Measurements from ENCODE around the gene CENPC. TPM values are rescaled to one million over a fixed set of nuclear protein-coding genes. Genes with fewer than 3 reads are reported as not detected.

Gene CENPC
- total and polyA plus RNA-seq, 2 experiments from 2014 or later = 21.6 to 24.5 TPM

DNA sequence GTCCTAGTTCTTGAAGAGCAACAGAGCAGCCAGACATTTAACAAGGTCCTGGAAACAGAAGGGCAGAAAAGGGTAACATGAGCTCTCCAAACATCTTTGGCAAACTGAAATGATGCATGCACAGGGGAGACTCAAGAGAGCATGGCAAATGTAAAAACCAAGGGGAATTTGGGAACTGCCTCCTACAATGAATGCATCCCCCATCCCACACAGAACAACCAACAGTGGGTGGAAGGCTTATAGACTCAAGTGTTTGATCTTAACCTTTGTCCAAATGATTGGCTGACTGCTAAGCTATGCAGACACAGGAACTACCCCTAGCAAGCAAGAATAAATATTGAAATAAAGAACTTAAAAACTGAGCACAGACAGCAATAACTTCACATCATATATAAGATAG is 74.4 kb downstream of the CENPC start:
- H3K27ac ChIP-seq (ENCODE audit: low read depth) = no peak overlapping the region
- peaks cover 12% of the 10 kb centered on the region; the same call in 1 of the 3 replicates for H3K36me3 Mint-ChIP-seq (ENCODE audit: low read depth)
- no peak overlapping the region for H3K4me2 ChIP-seq
- peaks cover 10% of the 10 kb centered on the region for H3K4me1 ChIP-seq (ENCODE audit: insufficient read depth)
- ATAC-seq (no peak), DNase-seq (ENCODE audit: low spot score) (no peak)
- H3K9me2 ChIP-seq (ENCODE audit: insufficient read depth) = no peaks in the 10 kb centered on the region
- H3K79me2 ChIP-seq (replicated peaks; ENCODE audit: insufficient read depth) = no peaks in the 10 kb centered on the region
- 0 out of 2 replicates have a peak overlapping the region, but pooled peaks have one; percentile 3 for H3K27ac Mint-ChIP-seq
- no peak overlapping the region for H3K4me3 ChIP-seq
- no peaks in the 10 kb centered on the region for H3F3A ChIP-seq (replicated peaks; ENCODE audit: low read depth)
- no peaks in the 10 kb centered on the region for H3K9me3 Mint-ChIP-seq
- H2AFZ ChIP-seq = no peak overlapping the region
- H3K27me3 Mint-ChIP-seq (ENCODE audit: insufficient read depth, low read depth, poor library complexity) = peaks cover 2% of the 10 kb centered on the region
- H3K4me3 Mint-ChIP-seq = no peak overlapping the region
- peaks cover 17% of the 10 kb centered on the region; the same call in 2 of the 3 replicates for H3K4me1 Mint-ChIP-seq
- TF ChIP-seq EZH2 (IDR thresholded peaks at IDR 0.05; ENCODE audit: low read depth, unreplicated experiment) (no peak), EZH2phosphoT487 (IDR thresholded peaks at IDR 0.05; ENCODE audit: unreplicated experiment) (no peak), STAT1 (IDR thresholded peaks at IDR 0.05; ENCODE audit: unreplicated experiment) (no peak), NANOG (IDR thresholded peaks at IDR 0.05; ENCODE audit: borderline replicate concordance) (no peak), POLR2AphosphoS5 (IDR thresholded peaks at IDR 0.05; ENCODE audit: low read depth) (no peak), ZNF114 (CRISPR knock-in tag; IDR thresholded peaks at IDR 0.05) (no peak), CREB1 (CRISPR knock-in tag; IDR thresholded peaks at IDR 0.05; ENCODE audit: low read depth) (no peak), ZNF331 (CRISPR knock-in tag; IDR thresholded peaks at IDR 0.05; ENCODE audit: low read depth) (no peak), JUNB (IDR thresholded peaks at IDR 0.05; ENCODE audit: unreplicated experiment) (no peak)
- TF ChIP-seq, protein P1, sequence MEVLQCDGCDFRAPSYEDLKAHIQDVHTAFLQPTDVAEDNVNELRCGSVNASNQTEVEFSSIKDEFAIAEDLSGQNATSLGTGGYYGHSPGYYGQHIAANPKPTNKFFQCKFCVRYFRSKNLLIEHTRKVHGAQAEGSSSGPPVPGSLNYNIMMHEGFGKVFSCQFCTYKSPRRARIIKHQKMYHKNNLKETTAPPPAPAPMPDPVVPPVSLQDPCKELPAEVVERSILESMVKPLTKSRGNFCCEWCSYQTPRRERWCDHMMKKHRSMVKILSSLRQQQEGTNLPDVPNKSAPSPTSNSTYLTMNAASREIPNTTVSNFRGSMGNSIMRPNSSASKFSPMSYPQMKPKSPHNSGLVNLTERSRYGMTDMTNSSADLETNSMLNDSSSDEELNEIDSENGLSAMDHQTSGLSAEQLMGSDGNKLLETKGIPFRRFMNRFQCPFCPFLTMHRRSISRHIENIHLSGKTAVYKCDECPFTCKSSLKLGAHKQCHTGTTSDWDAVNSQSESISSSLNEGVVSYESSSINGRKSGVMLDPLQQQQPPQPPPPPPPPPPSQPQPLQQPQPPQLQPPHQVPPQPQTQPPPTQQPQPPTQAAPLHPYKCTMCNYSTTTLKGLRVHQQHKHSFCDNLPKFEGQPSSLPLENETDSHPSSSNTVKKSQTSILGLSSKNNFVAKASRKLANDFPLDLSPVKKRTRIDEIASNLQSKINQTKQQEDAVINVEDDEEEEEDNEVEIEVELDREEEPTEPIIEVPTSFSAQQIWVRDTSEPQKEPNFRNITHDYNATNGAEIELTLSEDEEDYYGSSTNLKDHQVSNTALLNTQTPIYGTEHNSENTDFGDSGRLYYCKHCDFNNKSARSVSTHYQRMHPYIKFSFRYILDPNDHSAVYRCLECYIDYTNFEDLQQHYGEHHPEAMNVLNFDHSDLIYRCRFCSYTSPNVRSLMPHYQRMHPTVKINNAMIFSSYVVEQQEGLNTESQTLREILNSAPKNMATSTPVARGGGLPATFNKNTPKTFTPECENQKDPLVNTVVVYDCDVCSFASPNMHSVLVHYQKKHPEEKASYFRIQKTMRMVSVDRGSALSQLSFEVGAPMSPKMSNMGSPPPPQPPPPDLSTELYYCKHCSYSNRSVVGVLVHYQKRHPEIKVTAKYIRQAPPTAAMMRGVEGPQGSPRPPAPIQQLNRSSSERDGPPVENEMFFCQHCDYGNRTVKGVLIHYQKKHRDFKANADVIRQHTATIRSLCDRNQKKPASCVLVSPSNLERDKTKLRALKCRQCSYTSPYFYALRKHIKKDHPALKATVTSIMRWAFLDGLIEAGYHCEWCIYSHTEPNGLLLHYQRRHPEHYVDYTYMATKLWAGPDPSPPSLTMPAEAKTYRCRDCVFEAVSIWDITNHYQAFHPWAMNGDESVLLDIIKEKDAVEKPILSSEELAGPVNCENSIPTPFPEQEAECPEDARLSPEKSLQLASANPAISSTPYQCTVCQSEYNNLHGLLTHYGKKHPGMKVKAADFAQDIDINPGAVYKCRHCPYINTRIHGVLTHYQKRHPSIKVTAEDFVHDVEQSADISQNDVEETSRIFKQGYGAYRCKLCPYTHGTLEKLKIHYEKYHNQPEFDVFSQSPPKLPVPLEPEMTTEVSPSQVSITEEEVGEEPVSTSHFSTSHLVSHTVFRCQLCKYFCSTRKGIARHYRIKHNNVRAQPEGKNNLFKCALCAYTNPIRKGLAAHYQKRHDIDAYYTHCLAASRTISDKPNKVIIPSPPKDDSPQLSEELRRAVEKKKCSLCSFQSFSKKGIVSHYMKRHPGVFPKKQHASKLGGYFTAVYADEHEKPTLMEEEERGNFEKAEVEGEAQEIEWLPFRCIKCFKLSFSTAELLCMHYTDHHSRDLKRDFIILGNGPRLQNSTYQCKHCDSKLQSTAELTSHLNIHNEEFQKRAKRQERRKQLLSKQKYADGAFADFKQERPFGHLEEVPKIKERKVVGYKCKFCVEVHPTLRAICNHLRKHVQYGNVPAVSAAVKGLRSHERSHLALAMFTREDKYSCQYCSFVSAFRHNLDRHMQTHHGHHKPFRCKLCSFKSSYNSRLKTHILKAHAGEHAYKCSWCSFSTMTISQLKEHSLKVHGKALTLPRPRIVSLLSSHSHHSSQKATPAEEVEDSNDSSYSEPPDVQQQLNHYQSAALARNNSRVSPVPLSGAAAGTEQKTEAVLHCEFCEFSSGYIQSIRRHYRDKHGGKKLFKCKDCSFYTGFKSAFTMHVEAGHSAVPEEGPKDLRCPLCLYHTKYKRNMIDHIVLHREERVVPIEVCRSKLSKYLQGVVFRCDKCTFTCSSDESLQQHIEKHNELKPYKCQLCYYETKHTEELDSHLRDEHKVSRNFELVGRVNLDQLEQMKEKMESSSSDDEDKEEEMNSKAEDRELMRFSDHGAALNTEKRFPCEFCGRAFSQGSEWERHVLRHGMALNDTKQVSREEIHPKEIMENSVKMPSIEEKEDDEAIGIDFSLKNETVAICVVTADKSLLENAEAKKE (CRISPR knock-in tag; IDR thresholded peaks at IDR 0.05) = no peak
- TF ChIP-seq, protein P2, sequence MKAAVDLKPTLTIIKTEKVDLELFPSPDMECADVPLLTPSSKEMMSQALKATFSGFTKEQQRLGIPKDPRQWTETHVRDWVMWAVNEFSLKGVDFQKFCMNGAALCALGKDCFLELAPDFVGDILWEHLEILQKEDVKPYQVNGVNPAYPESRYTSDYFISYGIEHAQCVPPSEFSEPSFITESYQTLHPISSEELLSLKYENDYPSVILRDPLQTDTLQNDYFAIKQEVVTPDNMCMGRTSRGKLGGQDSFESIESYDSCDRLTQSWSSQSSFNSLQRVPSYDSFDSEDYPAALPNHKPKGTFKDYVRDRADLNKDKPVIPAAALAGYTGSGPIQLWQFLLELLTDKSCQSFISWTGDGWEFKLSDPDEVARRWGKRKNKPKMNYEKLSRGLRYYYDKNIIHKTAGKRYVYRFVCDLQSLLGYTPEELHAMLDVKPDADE (IDR thresholded peaks at IDR 0.05) = no peak
- TF ChIP-seq, protein P3, sequence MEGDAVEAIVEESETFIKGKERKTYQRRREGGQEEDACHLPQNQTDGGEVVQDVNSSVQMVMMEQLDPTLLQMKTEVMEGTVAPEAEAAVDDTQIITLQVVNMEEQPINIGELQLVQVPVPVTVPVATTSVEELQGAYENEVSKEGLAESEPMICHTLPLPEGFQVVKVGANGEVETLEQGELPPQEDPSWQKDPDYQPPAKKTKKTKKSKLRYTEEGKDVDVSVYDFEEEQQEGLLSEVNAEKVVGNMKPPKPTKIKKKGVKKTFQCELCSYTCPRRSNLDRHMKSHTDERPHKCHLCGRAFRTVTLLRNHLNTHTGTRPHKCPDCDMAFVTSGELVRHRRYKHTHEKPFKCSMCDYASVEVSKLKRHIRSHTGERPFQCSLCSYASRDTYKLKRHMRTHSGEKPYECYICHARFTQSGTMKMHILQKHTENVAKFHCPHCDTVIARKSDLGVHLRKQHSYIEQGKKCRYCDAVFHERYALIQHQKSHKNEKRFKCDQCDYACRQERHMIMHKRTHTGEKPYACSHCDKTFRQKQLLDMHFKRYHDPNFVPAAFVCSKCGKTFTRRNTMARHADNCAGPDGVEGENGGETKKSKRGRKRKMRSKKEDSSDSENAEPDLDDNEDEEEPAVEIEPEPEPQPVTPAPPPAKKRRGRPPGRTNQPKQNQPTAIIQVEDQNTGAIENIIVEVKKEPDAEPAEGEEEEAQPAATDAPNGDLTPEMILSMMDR (conservative IDR thresholded peaks at IDR 0.05; ENCODE audit: low read depth in 2 of 2) = no peak
- TF ChIP-seq, protein P4, sequence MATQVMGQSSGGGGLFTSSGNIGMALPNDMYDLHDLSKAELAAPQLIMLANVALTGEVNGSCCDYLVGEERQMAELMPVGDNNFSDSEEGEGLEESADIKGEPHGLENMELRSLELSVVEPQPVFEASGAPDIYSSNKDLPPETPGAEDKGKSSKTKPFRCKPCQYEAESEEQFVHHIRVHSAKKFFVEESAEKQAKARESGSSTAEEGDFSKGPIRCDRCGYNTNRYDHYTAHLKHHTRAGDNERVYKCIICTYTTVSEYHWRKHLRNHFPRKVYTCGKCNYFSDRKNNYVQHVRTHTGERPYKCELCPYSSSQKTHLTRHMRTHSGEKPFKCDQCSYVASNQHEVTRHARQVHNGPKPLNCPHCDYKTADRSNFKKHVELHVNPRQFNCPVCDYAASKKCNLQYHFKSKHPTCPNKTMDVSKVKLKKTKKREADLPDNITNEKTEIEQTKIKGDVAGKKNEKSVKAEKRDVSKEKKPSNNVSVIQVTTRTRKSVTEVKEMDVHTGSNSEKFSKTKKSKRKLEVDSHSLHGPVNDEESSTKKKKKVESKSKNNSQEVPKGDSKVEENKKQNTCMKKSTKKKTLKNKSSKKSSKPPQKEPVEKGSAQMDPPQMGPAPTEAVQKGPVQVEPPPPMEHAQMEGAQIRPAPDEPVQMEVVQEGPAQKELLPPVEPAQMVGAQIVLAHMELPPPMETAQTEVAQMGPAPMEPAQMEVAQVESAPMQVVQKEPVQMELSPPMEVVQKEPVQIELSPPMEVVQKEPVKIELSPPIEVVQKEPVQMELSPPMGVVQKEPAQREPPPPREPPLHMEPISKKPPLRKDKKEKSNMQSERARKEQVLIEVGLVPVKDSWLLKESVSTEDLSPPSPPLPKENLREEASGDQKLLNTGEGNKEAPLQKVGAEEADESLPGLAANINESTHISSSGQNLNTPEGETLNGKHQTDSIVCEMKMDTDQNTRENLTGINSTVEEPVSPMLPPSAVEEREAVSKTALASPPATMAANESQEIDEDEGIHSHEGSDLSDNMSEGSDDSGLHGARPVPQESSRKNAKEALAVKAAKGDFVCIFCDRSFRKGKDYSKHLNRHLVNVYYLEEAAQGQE (IDR thresholded peaks at IDR 0.05; ENCODE audit: unreplicated experiment) = no peak
- peaks cover 7% of the 10 kb centered on the region; the same call in 1 of the 2 replicates for H3K36me3 ChIP-seq (ENCODE audit: insufficient read depth)
- H4K20me1 ChIP-seq (replicated peaks; ENCODE audit: insufficient read depth) = peaks cover 3% of the 10 kb centered on the region; the same call in 1 of the 2 replicates
- no peaks in the 10 kb centered on the region for H3K27me3 ChIP-seq (ENCODE audit: insufficient read depth)
